ENCODE data around the gene KAZN.

Gene KAZN

GRCh38 chr1:14723401-14723800, 124.9 kb downstream of the KAZN start:
- DNase-seq: no peak

- no peak for DNase-seq
These were observed 125.8 kb downstream of the KAZN start for GRCh38 chr1:14724246-14724645.

- no peak for DNase-seq
These were observed 126.2 kb downstream of the KAZN start for GRCh38 chr1:14724678-14725077.

DNA sequence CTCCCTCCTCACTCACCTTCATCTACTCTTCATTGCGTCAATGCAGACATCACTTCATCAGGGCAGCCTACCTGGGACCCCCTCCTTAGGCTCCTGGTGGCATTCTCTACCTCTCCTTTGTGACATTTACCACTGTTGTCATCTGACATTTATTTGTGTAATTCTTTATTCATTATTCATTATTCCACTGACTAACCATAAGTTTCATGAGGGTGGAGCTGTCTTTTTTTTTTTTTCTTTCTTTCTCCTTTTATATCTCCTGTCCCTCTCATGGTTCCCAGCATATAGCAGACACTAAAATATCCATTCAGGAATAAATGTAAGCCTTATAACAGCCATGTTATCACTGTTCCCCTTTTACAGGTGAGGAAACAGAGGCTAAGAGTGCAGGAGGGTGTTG, 126.8 kb downstream of the KAZN start:
- DNase-seq: no peak

DNA sequence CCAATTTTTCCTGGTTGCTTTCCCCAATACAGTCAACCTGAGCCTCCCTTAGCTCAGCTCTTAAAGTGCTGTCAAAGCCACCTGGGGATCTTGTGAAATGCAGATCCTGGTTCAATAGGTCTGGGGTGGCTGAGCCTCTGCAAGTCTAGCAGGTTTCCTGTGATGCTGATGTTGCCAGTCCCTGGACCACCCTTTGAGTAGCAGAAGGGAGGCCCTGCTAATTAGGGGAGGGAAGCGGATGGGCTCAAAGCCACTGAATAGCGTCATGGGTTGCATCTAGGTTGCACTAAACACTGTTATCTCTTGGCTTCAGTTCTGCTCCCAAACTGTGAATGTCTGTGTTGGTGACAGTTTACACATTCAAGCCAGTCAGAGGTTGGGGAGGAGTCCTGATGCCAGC, 127.2 kb downstream of the KAZN start:
- no peak for DNase-seq

GRCh38 chr1:14726606-14727005, 128.1 kb downstream of the KAZN start:
- DNase-seq: no peak

DNA sequence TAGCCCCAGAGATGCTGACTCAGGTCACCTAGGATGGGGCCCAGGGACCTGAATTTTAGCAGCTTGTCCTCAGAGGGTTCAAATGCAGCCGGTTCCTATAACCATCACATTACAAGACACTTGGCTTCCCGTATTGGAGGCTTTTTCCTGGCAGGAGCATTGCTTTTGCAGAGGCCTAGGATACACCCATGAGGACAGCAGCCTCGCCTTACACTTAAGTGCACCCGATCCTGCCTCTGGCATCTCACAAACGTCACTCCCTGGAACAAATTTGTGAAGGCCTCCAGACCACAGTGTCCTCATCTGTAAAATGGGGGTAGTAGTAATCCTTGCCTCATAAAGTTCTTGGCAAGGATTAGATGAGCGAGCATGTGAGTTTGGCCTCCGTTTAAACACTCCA, 130.0 kb downstream of the KAZN start:
- DNase-seq: no peak

- DNase-seq: no peak
These were observed 134.2 kb downstream of the KAZN start for GRCh38 chr1:14732728-14733047.

- DNase-seq: no peak
These were observed 134.7 kb downstream of the KAZN start for GRCh38 chr1:14733048-14733778.

DNA sequence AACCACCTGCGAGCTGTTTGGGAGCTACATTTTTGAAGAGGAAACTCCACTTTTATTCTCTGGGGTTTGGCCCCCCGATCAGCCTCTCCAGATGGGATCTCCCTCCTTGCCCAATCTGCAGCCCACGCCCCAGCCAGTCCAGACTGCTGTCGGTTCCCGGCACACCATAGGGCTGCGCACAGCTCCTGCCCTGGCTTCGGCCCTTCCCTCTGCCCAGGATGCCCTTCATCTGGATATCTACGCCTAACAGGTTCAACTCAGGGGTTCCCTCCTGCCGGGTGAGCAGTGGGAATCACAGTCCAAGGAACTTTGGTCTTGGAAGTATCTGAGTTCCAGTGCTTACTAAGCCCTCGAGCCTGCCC, 135.3 kb downstream of the KAZN start:
- no peak for DNase-seq

DNA sequence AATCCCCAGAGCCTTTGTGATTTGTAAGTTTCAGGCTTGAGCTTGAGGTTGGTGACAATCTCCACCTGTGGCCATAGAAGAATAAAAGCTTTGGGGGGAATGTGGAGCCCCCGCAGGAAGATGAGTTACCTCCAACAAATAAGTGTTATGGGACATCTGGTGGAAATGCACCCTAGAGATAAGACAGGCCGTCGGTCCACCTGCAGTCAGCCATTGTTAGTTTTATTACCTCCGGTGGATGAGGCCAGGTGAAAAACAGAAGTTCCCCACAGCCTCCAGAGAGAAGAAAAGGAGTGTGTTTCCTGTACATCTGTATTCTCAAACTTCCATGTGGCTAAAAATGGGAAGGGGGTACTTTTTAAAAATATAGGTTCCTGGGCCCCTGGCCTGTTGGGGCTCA, 137.4 kb downstream of the KAZN start:
- DNase-seq: no peak

DNA sequence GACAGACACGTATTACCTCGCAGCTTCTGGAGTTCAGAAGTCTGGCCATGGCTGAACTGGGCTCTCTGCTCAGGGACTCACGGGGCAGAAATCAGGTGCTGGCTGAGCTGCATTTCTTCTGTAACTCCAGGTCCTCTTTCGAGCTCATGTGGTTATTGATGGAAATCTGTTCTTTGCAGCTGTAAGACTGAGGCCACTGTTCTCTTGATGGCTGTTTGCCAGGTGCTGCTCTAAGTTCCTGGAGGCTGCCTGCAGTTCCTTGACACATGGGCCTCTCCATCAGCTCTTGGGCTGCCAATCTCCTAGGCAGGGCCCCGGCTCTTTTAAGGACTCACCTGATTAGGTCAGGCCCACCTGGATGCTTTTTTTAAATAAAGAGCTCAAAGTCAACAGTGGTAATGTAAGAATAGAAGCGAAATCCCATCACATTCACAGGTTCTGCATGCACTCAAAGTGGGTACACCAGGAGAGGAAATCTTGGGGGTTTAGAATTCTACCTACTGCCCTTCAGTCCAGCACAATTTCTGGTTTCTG, 139.1 kb downstream of the KAZN start:
- DNase-seq: no peak

- no peak for DNase-seq
These were observed 139.8 kb downstream of the KAZN start for GRCh38 chr1:14738235-14738634.

DNA sequence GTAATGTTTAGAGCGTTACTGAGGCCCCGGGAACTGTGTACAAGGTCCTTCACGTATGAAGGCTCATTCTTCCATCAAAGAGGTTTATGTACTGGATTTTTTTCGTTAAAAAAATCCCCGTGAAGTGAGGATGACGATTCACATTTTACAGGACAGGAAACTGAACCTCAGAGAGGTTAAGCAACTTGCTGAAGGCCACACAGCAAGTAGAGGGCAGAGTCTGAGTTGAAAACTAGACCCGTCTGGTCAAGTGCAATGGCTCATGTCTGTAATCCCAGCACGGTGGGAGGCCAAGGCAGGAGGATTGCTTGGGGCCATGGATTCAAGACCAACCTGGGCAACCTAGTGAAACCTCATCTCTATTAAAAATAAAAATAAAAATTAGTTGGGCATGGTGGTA, 140.2 kb downstream of the KAZN start:
- DNase-seq: no peak

DNA sequence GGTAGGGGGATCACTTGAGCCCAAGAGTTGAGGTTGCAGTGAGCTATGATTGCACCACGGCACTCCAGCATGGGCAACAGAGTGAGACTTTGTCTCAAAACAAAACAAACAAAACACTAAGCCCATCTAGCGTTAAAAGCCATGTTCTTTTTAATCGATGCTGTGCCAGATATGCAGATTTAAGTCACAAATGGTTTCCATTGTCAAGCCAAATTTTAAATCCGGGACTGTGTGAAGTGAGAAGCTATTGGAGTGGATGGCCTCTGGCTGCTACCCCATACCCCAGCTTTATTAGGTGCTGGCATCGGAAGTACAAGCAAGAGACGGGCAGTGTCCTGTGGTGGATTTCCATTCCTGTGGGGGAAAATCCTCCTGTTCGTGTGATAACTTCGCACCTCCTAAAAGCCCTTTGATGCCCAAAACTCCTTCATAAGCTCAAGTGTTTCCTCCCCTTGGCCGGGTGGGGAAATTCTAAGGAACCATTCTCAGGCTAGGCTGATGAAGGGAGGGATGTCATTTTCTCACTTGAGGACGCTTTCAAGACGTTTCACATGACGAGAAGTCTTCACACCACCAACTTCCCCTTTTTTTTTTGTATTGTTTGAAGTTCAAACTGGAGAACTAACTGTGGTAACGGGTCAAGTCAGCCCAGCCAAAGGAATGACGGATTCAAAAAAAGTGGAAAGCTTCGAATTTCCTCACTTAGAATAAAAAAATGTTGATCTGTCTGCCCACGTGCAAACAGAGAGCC, 140.8 kb downstream of the KAZN start:
- no peak for DNase-seq

DNA sequence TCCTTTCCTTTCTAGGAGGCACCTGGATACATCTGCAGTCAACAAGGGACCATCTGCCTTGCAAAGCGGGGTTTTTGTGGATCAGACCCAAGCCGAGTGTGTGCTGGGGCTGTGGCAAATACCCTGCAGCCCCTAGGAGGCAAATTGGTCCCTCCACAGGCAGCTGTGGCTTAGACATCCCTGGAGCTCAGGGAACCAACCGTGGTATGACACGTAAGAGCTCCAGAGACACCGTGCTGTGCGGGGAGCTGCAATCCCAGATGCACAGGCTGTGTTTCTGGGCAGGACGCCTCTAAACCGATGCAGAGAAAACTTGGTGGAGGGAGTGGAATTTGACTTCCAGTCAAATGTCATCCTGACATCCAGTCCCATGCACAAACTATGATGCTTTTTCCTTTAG, 141.5 kb downstream of the KAZN start:
- DNase-seq: no peak

DNA sequence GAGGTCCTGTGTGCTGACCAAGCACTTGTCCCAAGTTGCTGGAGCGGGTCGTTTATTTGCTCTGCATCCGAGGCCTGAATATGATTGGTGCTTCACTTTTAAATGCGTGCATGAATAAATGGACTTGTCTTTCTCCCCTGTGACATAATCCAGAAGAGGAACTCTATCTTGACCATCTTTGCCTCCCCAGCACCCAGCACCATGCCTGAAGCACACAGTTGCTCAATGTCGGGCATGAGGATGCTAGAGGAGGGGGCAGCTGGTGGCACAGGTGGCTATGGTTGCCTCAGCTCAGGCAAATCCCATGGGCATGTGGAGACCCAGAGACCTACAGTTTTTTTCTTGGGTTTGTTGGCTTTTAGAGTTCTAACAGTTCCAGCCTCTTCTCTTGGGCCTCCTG, 142.6 kb downstream of the KAZN start:
- DNase-seq: no peak

- no peak for DNase-seq
These were observed 143.0 kb downstream of the KAZN start for GRCh38 chr1:14741532-14741931.

DNA sequence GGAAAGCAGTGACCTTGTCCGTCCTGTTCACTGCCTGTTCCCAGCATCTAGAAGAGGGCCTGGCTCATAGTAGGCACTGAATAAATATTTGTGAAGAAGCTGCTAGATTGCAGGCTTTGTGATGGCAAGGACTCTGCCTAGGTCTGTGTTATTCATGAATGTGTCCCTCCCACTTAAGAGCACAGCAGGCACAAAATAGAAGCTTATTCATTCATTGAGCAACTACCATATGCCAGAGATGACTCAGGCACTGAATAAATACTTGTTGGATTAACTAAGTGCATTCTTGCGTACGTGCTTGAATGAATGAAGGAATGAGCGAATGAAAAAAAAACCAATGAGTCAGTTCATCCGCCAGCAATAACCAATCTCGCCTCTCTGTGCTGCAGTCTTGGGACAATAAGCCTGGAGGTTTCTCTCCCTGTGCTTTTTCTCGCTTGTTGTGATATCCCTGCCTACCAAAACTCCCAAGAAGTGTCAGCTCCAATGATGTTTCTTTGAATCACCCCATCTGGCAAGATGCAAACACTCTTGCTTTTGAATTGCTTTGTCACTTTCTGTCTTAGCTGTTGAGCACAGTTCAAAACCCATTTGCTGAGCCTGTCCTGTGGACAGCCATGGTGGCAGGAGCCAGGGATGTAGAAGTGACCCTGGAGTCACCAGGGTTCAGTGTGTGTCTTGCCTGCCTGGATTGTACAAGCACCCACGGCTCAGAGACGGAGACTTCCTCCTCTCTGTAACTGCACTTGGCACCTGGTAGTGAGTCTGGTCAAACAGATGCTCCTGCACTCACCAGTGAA, 143.9 kb downstream of the KAZN start:
- peak; percentile 71 for DNase-seq

DNA sequence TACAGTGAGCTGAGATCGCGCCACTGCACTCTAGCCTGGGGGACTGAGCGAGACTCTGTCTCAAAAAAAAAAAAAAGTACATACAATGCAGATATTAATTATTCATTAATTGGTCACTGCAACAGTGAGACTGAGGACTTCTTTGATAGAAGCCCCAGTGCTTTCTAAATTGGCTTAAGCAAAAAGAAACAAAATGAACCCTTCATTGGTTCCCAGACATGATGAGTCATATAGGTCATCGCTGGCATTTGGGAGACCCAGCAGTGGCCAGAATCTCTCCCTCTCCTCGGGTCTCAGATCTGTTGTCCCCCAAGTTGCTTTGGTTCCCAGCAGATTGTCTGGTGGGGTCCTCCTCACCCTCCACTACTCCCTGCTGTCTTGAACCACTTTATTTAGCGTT, 144.9 kb downstream of the KAZN start:
- no peak for DNase-seq

GRCh38 chr1:14745001-14745720, 146.7 kb downstream of the KAZN start:
- no peak for DNase-seq

DNA sequence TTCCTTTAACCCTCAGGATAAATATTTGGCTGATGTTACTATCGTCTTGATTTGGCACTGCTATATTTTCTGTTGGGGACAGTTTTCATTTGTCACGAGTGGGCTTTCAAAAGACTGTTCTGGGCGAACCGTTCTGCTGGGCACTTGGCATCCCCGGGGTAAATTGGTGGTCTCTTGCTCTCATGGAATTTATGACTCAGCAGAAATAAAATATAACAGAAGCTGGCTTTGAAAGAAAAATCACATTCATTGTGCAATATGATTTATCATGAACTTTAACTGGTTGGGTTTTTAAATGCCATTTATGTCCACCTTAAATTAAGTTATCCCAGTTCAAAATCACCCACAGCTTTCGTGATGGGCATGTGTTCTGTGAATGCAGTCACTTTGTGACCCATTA, 147.3 kb downstream of the KAZN start:
- DNase-seq: no peak

- no peak for DNase-seq
These were observed 147.9 kb downstream of the KAZN start for GRCh38 chr1:14746393-14746792.
